HepG2 (cell line): ENCODE results near the gene DCLRE1C. TPM values are rescaled to one million over a fixed set of nuclear protein-coding genes. Genes with fewer than 3 reads are reported as not detected.

Experiments used
- AKAP8 ChIP-seq: sonication (generic); formaldehyde crosslinking; IDR thresholded peaks from 2 replicates; pipeline ENCODE4 v1.5.1; 2020; ENCODE audit warnings: mild to moderate bottlenecking, missing genetic modification reagents
- ASH2L ChIP-seq: fragments of 300-600, 200-600 bp; sonication (generic); IDR thresholded peaks from 2 replicates; pipeline ENCODE4 v1.7.0; 2017; ENCODE audit warnings: low read depth, mild to moderate bottlenecking, moderate library complexity, mixed read lengths, low read length; ENCODE audit not compliant: insufficient read length
- CBFB ChIP-seq: sonication (generic); formaldehyde crosslinking; IDR thresholded peaks from 2 replicates; pipeline ENCODE4 v1.4.0; 2020; ENCODE audit warnings: missing genetic modification reagents
- CCAR2 ChIP-seq: fragments of 200-400 bp; formaldehyde crosslinking; optimal IDR thresholded peaks from 2 replicates; pipeline ENCODE3; 2018; ENCODE audit warnings: low read depth, mild to moderate bottlenecking, low read length, moderate library complexity
- CREB1 ChIP-seq, 2 experiments: fragments of 450-650 bp in 1 of 2; IDR thresholded peaks; 2 replicates each; pipeline ENCODE4 v1.6.1; 2016 to 2017; ENCODE audit warnings: control low read depth in 1 of 2, mild to moderate bottlenecking in 1 of 2, missing compliant biosample characterization in 1 of 2, missing genetic modification characterization in 1 of 2
- EEA1 ChIP-seq: sonication (generic); formaldehyde crosslinking; IDR thresholded peaks from 2 replicates; pipeline ENCODE4 v1.5.1; 2020; ENCODE audit warnings: mild to moderate bottlenecking, missing genetic modification reagents, borderline replicate concordance
- HOXD1 ChIP-seq: sonication (generic); formaldehyde crosslinking; IDR thresholded peaks from 2 replicates; pipeline ENCODE4 v1.5.0; 2020; ENCODE audit warnings: missing genetic modification reagents
- ONECUT2 ChIP-seq: sonication (generic); formaldehyde crosslinking; IDR thresholded peaks from 2 replicates; pipeline ENCODE4 v1.4.0; 2020; ENCODE audit warnings: missing genetic modification reagents
- RFXAP ChIP-seq: sonication (generic); formaldehyde crosslinking; IDR thresholded peaks from 2 replicates; pipeline ENCODE4 v1.4.0; 2020; ENCODE audit warnings: missing genetic modification reagents, borderline replicate concordance
- YEATS4 ChIP-seq: sonication (generic); formaldehyde crosslinking; IDR thresholded peaks from 2 replicates; pipeline ENCODE4 v1.4.0; 2020; ENCODE audit warnings: missing genetic modification reagents, borderline replicate concordance
- ZNF275 ChIP-seq: sonication (generic); formaldehyde crosslinking; IDR thresholded peaks from 2 replicates; pipeline ENCODE4 v1.8.0; 2022; ENCODE audit warnings: missing genetic modification reagents, mild to moderate bottlenecking, inconsistent platforms, borderline replicate concordance
- ZNF572 ChIP-seq: sonication (generic); formaldehyde crosslinking; IDR thresholded peaks from 2 replicates; pipeline ENCODE4 v1.5.1; 2020; ENCODE audit warnings: mild to moderate bottlenecking, missing genetic modification reagents
- polyA plus RNA-seq, 8 experiments: library from polyadenylated mRNA; depleted of rRNA in 3 of 8; stranded (reverse) in 7 of 8; unstranded in 1 of 8; fragments of >200 nt; fragmentation: Illumina TruSeq in 4 of 8; extraction: Trizol in 4 of 8; gene quantifications; 2 replicates each; pipeline versions ENCODE4 v1.2.1 to v1.2.3, GENCODE V29; 2011 to 2016; ENCODE audit warnings: low read depth in 4 of 8, missing spikeins in 1 of 8, mixed read lengths in 1 of 8; ENCODE audit not compliant: insufficient read depth in 1 of 8
- total RNA-seq, 5 experiments: library from RNA; depleted of rRNA; stranded (reverse); fragments of >200 nt; fragmentation: Illumina TruSeq; extraction: Trizol; gene quantifications; 2 replicates each; pipeline ENCODE4 v1.2.3, GENCODE V29; 2016; ENCODE audit warnings: low read depth in 1 of 5
- TF ChIP-seq, protein P1 (sequence below): IDR thresholded peaks from 2 replicates; pipeline ENCODE4 v1.6.1; 2016; ENCODE audit warnings: low read depth, control low read depth

Gene DCLRE1C
- total and polyA plus RNA-seq, 2 of the 13 experiments (the other 11 are each of a cell fraction or from before 2014, with no cell fraction given): 3.0 to 10.3 TPM

- TF ChIP-seq, protein P1, sequence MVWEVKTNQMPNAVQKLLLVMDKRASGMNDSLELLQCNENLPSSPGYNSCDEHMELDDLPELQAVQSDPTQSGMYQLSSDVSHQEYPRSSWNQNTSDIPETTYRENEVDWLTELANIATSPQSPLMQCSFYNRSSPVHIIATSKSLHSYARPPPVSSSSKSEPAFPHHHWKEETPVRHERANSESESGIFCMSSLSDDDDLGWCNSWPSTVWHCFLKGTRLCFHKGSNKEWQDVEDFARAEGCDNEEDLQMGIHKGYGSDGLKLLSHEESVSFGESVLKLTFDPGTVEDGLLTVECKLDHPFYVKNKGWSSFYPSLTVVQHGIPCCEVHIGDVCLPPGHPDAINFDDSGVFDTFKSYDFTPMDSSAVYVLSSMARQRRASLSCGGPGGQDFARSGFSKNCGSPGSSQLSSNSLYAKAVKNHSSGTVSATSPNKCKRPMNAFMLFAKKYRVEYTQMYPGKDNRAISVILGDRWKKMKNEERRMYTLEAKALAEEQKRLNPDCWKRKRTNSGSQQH (CRISPR knock-in tag): no peak
- TF ChIP-seq CBFB (CRISPR knock-in tag) (no peak), ONECUT2 (CRISPR knock-in tag) (no peak), HOXD1 (no peak), EEA1 (CRISPR knock-in tag) (no peak), RFXAP (CRISPR knock-in tag) (no peak), ASH2L (no peak), ZNF572 (no peak), CCAR2 (no peak), ZNF275 (CRISPR knock-in tag) (no peak), CREB1 (IDR thresholded peaks at IDR 0.05) (no peak), CREB1 (CRISPR knock-in tag; IDR thresholded peaks at IDR 0.05) (no peak), YEATS4 (CRISPR knock-in tag) (no peak), AKAP8 (CRISPR knock-in tag) (no peak)
Observed at GRCh38 chr10:14910953-14911352, 42.9 kb downstream of the DCLRE1C start (continued).
